BJ (cell line): ENCODE measurements around the gene ARHGAP26. TPM values are rescaled to one million over a fixed set of nuclear protein-coding genes. Genes with fewer than 3 reads are reported as not detected.

Source experiments
- CTCF ChIA-PET: fragments of 350-600 bp; formaldehyde crosslinking; extraction: SDS; loops from one replicate; lab custom pipeline; 2021; ENCODE audit warnings: antibody characterized with exemption, inconsistent platforms; lab: Yijun Ruan, JAX
- POLR2A ChIA-PET: fragments of 300-600 bp; sonication (Branson Sonifier 250); formaldehyde crosslinking; extraction: SDS; loops from one replicate; lab custom pipeline; 2021; ENCODE audit warnings: antibody characterized with exemption; lab: Charles Lee
- DNase-seq: peaks from one replicate; pipeline ENCODE4 v3.0.0-alpha.2; 2011; ENCODE audit warnings: low read depth
- H3K27me3 ChIP-seq: 2 replicates; pipeline ENCODE4 v1.6.0; 2011; ENCODE audit warnings: low read length; ENCODE audit not compliant: control insufficient read depth, insufficient read depth
- H3K36me3 ChIP-seq: 2 replicates; pipeline ENCODE4 v1.5.1; 2011; ENCODE audit warnings: low read length; ENCODE audit not compliant: control insufficient read depth, insufficient read depth
- H3K4me3 ChIP-seq: 2 replicates; pipeline ENCODE4 v1.5.1; 2011; ENCODE audit warnings: low read depth, mild to moderate bottlenecking, control low read depth, low read length
- CTCF ChIP-seq: IDR thresholded peaks from 2 replicates; pipeline ENCODE4 v1.5.1; 2011; ENCODE audit warnings: low read depth, mild to moderate bottlenecking, control low read depth, inconsistent platforms, low read length, moderate library complexity; ENCODE audit not compliant: insufficient read depth
- polyA plus RNA-seq: library from polyadenylated mRNA; depleted of rRNA; stranded (reverse); fragments of >200 nt; gene quantifications from 2 replicates; pipeline ENCODE4 v1.2.3, GENCODE V29; 2011

ARHGAP26 gene
- polyA plus RNA-seq, 1 experiment, result 4.8 TPM

- TF ChIP-seq CTCF, result no peak
- H3K4me3 ChIP-seq, result no peak overlapping the region
- no peaks in the 10 kb centered on the region for H3K27me3 ChIP-seq
- POLR2A ChIA-PET, result interaction anchor here (0.6 kb wide), 1 partner anchor 262 kb away, joined by 7 read pairs; no protein-coding TSS in a partner anchor
- no peaks in the 10 kb centered on the region for H3K36me3 ChIP-seq
- CTCF ChIA-PET, result interaction anchor here (1.2 to 3.2 kb wide), 6 partner anchors 11 to 141 kb away, joined by 3 to 17 read pairs (median 5); no protein-coding TSS in a partner anchor
- no peak for DNase-seq
These were observed 83.5 kb downstream of the ARHGAP26 start for GRCh38 chr5:142853682-142854081.

- DNase-seq, result no peak
- H3K4me3 ChIP-seq, result no peak overlapping the region
- POLR2A ChIA-PET, result no interaction called here
- TF ChIP-seq CTCF, result no peak
- no peaks in the 10 kb centered on the region for H3K36me3 ChIP-seq
- CTCF ChIA-PET, result interaction anchor here (0.5 to 0.9 kb wide), 2 partner anchors 32 to 814 kb away, joined by 3 to 4 read pairs; no protein-coding TSS in a partner anchor
- H3K27me3 ChIP-seq, result no peaks in the 10 kb centered on the region
These were observed 86.1 kb downstream of the ARHGAP26 start for GRCh38 chr5:142856269-142856782.

GRCh38 chr5:142857405-142857804 lies 87.2 kb downstream of the ARHGAP26 start:
- Histone ChIP-seq H3K4me3 (no peak overlapping the region), H3K27me3 (no peaks in the 10 kb centered on the region), H3K36me3 (no peaks in the 10 kb centered on the region)
- no peak for DNase-seq
- no peak for TF ChIP-seq CTCF
- ChIA-PET POLR2A (no interaction called here), CTCF (interaction anchor here (0.6 kb wide), 1 partner anchor 246 kb away, joined by 3 read pairs; no protein-coding TSS in a partner anchor)

- no peak overlapping the region for H3K4me3 ChIP-seq
- no peak for TF ChIP-seq CTCF
- no peaks in the 10 kb centered on the region for H3K36me3 ChIP-seq
- CTCF ChIA-PET, result interaction anchor here (0.9 to 1.1 kb wide), 2 partner anchors 9 to 21 kb away, joined by 3 to 5 read pairs; no protein-coding TSS in a partner anchor
- DNase-seq, result no peak
- POLR2A ChIA-PET, result no interaction called here
- no peaks in the 10 kb centered on the region; the same call in 1 of the 2 replicates for H3K27me3 ChIP-seq
These were observed 88.9 kb downstream of the ARHGAP26 start for GRCh38 chr5:142859037-142859436.

GRCh38 chr5:142860270-142860669 lies 90.1 kb downstream of the ARHGAP26 start:
- Histone ChIP-seq H3K36me3 (no peaks in the 10 kb centered on the region), H3K4me3 (no peak overlapping the region), H3K27me3 (no peaks in the 10 kb centered on the region; the same call in none of the 2 replicates)
- DNase-seq, result no peak
- no peak for TF ChIP-seq CTCF
- POLR2A ChIA-PET, result no interaction called here
- CTCF ChIA-PET, result interaction anchor here (0.7 to 1.7 kb wide), 4 partner anchors 15 to 147 kb away, joined by 3 to 5 read pairs (median 3); no protein-coding TSS in a partner anchor
